ENCODE measurements around the gene TIMM9.

GRCh38 chr14:58463147-58463546 is 35.8 kb upstream of the TIMM9 start:
- no peak for TF ChIP-seq CTCF (IDR thresholded peaks at IDR 0.05; ENCODE audit: low read depth, low read length, poor library complexity, severe bottlenecking)
- TF ChIP-seq EZH2phosphoT487 (IDR thresholded peaks at IDR 0.05; ENCODE audit: borderline replicate concordance, low read length) = no peak

All from DOHH2 (cell line).